SIG-M5 treated with dmso at 0.1 percent for 504 hours (cell line): ENCODE data around the gene NME1.
A peak's percentile ranks its signal among the peaks of the same experiment; 100 is the strongest.
"Not testable (repeated sequence)": the region's sequence is repeated elsewhere in the genome, so short reads cannot be mapped to it uniquely, and the experiment has no call there.

ENCODE experiments used
- DNase-seq: peaks from one replicate; lab custom pipeline; 2025; ENCODE audit not compliant: unreplicated experiment; lab: John Stamatoyannopoulos, UW

The NME1 gene

DNA sequence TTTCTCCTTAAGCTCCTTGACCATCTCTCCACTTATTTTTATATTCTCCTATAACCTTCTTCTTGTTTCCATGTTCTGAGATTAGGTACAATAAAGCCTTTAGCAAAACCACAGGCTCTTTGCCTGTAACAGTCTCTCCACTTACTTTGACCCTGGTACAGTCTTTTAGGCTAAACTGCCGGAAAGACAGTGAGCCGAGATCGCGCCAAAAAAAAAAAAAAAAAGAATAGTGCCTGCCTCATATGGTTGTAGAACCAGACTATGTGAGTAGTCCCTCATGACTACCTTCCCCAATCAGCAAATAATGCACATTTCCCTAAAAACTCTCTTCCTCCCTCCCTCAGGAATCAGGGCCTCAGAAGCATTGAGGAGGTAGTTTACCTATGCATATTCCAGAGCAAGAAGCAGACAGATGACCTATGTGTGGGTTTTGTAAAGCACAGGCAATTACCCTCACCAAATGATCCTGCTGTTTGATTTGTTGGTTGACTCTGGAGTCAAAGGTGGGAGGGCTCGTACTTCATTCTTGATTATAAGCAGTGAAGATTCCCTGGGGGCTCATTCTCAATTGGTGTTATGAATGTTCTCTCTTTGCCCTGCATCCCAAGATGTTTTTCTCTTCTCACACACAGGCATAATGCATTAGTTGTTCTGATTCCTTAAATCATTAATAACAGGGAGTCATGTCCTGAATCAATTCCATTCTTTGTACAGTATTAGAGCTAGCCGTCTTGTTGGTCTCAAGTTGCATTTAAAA is 8.9 kb upstream of the NME1 start:
- DNase-seq, result no peak

DNA sequence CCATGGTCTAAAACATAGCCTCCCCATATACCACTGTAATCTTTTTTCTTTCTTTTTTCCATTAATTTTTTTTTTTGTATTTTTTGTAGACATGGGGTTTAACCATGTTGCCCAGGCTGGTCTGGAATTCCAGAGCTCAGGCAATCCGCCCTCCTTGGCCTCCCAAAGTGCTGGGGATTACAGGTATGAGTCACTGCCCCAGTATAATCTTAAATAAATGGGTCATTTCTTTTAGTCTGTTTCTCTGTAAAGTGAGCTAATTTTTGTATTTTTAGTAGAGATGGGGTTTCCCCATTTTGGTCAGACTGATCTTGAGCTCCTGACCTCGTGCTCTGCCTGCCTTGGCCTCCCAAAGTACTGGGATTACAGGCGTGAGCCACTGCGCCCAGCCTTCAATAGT is 5.7 kb upstream of the NME1 start:
- DNase-seq, result no peak

DNA sequence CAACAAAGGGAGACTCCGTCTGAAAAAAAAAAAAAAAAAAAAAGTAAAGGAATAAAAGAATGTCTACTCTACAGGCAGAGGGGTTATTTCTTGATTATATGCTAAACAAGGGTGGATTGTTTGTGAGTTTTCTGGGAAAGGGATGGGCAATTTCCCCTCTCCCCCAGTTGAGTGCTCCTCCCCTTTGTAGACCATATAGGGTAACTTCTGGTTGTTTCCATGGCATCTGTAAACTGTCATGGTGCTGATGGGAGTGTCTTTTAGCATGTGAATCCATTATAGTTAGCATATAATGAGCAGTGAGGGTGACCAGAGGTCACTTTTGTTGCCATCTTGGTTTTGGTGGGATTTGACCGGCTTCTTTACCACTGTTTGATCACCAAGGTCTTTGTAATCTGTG is 4.2 kb upstream of the NME1 start:
- DNase-seq, result no peak

GRCh38 chr17:51150932-51151331 is 2.4 kb upstream of the NME1 start:
- DNase-seq, result no peak

DNA sequence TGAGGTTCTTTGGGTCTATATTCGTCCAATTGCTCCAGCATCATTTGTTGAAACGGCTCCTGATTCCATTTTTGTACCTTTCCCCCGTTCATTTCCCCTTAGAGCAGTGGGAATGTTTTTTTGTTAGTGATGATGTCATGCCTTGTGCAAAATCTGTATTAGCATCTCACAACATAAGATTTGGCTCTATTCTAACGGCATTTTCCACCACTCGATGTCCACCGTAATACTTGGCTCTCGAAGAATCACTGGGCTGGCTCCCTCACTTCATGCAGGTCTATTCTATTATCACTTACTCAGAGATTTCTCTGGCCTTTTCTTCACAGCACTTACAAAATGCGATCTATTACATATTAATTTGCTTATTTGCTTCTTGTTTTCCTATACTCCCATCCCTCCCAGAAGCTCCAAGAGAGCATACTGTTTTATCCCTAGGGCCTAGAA is 571 bp upstream of the NME1 start:
- no peak for DNase-seq

GRCh38 chr17:51154176-51154575 is 817 bp downstream of the NME1 start:
- DNase-seq, result peak; percentile 26

DNA sequence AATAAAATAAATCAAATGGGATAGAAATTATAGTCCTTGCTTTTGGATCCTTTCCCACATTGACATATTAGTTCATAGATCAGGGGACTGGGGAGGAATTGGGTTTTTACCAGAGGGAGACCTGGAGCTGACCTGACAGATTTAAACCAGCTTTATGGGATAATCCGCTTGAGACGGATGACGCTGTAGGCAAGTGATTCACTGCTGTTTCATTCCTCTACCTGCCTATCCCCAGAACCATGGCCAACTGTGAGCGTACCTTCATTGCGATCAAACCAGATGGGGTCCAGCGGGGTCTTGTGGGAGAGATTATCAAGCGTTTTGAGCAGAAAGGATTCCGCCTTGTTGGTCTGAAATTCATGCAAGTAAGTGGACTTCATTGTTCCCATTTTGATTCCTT is 2.1 kb downstream of the NME1 start:
- DNase-seq, result no peak

DNA sequence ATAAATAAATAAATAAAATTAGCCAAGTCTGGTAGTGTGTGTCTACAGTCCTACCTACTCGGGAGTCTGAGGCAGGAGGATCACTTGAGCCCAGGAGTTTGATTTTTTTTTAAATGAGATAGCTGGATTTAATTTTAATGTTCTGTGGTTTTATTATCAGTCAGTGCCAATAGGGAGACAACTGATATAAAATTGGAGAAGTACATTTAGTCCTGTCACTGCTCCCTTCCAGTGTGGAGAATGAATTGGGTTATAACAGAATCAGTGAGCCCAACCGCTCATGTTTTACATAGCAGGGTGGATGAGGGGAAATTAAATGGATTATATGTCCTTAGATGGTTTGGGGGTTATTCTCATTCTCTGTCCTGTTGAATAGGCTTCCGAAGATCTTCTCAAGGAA is 6.2 kb downstream of the NME1 start:
- no peak for DNase-seq

DNA sequence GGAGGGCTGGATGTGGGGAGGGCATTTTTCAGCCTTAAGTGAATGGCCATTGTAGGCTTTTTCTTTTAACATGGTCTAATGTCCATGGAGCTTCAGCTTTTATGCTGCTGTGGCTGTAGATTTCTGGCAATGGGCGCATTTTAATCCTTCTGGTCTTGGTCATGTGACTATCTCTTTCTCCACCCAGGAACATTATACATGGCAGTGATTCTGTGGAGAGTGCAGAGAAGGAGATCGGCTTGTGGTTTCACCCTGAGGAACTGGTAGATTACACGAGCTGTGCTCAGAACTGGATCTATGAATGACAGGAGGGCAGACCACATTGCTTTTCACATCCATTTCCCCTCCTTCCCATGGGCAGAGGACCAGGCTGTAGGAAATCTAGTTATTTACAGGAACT is 8.2 kb downstream of the NME1 start:
- no peak for DNase-seq

- no peak for DNase-seq
These were observed 11.7 kb downstream of the NME1 start for GRCh38 chr17:51164911-51165679.

DNA sequence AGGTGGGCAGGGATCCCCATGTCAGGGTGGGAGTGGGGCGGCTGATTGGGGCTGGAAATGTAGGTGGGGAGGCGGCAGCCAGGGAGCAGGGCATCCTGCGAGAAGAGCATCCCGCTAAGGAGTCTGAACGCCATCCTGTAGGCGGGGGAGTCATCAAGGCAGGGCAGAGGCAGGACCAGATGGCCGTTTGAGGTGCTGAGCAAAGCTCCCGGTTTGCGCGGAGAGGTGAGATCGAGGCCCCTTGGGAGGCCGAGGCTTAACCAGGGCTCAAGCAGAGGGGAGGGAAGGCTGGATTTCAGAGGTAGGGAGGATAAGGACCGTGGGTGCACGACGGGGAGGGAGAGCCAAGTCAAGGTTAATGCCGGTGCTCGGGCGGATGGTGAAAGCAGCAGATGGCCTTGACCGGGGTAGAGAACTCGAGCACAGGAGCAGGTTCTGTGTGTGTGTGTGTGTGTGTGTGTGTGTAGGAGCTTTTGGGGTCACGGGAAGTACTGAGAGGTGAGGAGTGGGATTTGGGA is 12.4 kb downstream of the NME1 start:
- DNase-seq, result no peak

GRCh38 chr17:51166198-51166986 is 13.0 kb downstream of the NME1 start, which contains the start of gene NME2:
Gene NME2, plus strand, starts transcription at chr17:51166411. Its CDS starts 420 bp downstream, at chr17:51166831.
- DNase-seq, result peak; percentile 87

- peak; percentile 64 for DNase-seq
These were observed 13.9 kb downstream of the NME1 start for GRCh38 chr17:51166987-51167931.

DNA sequence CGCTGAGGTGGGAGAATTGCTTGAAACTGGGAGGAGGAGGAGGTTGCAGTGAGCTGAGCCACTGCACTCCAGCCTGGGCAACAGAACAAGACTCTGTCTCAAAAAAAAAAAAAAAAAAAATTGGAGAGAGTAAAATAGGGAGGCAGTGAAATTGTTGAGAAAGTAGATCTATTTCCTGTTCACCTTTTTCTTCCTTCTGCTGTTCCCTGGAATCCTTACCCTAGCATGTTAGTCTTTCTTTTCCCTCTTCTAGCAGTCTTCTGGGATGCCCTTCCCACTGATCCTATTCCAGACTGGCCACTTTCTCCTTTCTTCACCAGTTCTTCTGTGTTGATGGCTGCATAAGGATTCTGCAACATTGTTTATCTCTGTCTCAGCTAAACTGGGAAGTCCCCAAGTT is 16.0 kb downstream of the NME1 start:
- no peak for DNase-seq

- no peak for DNase-seq
These were observed 17.4 kb downstream of the NME1 start for GRCh38 chr17:51170736-51171135.

DNA sequence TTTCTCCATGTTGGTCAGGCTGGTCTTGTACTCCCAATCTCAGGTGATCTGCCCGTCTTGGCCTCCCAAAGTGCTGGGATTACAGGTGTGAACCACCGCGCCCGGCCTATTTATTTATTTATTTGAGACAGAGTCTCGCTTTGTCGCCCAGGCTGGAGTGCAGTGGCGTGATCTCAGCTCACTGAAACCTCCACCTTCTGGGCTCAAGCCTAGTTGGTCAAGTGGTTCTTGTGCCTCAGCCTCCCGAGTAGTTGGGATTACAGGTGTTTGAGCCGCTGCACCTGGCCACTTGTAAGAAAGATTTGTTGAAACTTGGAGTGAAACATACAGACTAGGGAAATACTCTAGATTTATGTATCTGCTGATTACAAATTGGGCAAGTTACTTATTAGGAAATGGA is 18.7 kb downstream of the NME1 start:
- not testable (repeated sequence) for DNase-seq

DNA sequence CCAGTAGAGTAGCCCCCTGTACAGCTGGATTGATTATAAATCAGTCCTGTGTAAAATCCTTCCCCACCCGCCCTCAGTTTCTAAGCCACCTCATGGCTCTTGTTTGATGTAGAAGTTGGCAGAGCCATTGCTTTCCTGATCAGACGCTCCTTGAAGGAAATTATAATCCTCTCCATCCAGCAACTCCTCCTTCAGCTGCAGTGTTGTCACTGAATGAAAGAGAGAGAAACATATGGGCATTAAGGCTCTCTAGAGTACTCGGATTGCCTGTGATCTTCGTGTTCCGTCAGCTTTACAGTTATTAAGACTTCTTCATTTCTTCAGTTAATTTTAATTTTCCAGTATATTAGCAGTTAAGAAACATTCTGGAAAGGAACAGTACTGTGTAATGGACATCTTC is 27.1 kb downstream of the NME1 start:
- DNase-seq, result no peak

- no peak for DNase-seq
These were observed 30.8 kb downstream of the NME1 start for GRCh38 chr17:51184124-51184523.

GRCh38 chr17:51185763-51186332 is 32.5 kb downstream of the NME1 start:
- no peak for DNase-seq

GRCh38 chr17:51188271-51188833 is 35.0 kb downstream of the NME1 start:
- no peak for DNase-seq
